Skeletal muscle cell (primary cell): ENCODE results near the gene LANCL2.
"Not testable (repeated sequence)": the region's sequence is repeated elsewhere in the genome, so short reads cannot be mapped to it uniquely, and the experiment has no call there.

Experiments used
- DNase-seq: peaks from one replicate; pipeline ENCODE4 v3.0.0-alpha.2; 2010; ENCODE audit warnings: low read depth
- H3K4me3 ChIP-seq: 2 replicates; pipeline ENCODE4 v1.5.1; 2011; ENCODE audit warnings: low read depth, mild to moderate bottlenecking, control low read depth, low read length, moderate library complexity

The LANCL2 gene

DNA sequence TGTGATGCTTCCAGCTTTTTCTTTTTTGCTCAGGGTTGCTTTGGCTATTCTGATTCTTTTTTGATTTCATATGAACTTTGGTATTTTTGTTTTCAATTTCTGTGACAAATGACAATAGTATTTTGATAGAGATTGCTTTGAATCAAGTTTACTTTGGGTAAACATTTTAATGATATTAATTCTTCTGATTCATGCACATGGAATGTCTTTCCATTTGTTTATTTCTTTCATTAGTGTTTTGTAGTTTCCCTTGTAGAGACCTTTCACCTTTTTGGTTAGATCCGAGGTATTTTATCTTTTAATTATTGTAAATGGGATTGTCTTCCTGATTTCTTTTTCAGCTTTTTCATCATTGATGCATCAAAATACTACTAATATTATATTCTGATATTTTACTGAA lies 93.2 kb downstream of the LANCL2 start:
- no peak for DNase-seq
- H3K4me3 ChIP-seq, result no peak overlapping the region

DNA sequence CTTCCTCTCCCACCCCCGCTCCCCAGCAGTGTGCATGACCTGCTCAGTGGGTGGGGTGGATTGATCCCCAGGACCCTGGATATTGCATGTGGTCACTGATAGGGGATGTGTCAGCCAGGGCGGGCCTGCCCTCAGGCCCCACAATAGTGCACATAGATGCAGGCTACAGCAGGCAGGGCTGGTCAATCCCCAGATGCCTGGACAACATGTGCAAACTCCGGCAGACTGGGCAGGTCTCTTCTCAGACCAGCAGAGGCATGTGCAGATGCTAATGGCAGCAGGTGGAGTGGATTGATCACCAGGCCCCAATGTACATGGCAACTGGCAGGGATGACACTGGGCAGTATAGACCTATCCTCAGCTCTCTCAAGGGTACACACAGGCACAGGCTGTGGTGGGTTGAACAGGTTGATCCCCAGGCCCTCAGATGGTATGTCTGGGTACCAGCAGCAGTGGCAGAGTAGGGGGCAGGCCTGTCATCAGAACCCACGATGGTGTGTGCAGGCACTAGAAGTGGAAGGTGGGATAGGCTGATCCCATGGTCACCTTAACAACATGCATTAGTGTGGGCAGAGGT lies 98.6 kb downstream of the LANCL2 start:
- no peak overlapping the region for H3K4me3 ChIP-seq
- DNase-seq, result no peak

DNA sequence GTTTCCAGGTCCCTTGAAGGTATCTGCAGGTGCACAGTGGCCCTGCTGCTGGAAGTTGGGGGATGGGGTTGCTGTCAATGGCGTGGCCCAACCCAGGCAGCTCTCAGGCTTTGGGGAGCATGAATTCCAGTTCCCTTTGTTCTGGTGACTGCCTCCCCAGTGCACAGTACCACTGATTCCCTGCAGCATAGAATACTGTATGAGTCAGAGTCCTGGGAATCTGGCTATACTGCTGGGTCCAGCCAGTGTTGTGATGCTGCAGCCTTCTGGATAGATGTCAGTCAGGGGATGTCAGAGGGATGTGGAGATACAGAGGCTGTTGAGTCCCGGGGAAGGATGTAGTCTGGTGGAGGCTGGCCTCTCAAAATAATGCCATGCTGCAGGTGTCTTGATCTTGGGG lies 99.3 kb downstream of the LANCL2 start:
- no peak for DNase-seq
- H3K4me3 ChIP-seq, result no peak overlapping the region

- no peak for DNase-seq
- no peak overlapping the region for H3K4me3 ChIP-seq
Measured at GRCh38 chr7:55465691-55466090, 100.6 kb downstream of the LANCL2 start.

- H3K4me3 ChIP-seq, result no peak overlapping the region
- no peak for DNase-seq
Measured at GRCh38 chr7:55467047-55467593, 102.0 kb downstream of the LANCL2 start.

GRCh38 chr7:55468495-55468894 lies 103.4 kb downstream of the LANCL2 start:
- no peak for DNase-seq
- H3K4me3 ChIP-seq, result no peak overlapping the region

DNA sequence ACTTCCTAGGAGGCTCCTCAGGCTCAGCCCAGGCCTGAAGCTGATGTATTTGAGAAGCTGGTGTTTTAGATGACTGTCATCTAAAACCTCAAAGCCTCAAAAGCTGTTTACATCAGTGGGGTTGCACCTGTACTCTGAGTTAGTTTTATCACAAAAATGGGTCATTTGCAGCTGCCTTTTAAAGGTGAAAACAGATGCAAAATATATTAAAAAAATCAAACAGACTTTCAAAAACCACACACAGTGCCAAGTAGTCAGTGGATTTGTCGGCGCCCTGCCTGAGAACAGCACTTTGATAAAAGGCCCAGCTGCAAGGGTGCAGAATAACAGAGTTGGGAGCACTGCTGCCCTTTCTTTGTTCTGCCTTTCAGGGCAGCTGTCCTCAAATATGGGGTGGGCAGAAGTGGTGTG lies 104.1 kb downstream of the LANCL2 start:
- no peak for DNase-seq
- no peak overlapping the region for H3K4me3 ChIP-seq

GRCh38 chr7:55469721-55470120 lies 104.6 kb downstream of the LANCL2 start:
- DNase-seq, result no peak
- H3K4me3 ChIP-seq, result no peak overlapping the region

- no peak for DNase-seq
- no peak overlapping the region for H3K4me3 ChIP-seq
Measured at GRCh38 chr7:55470261-55470660, 105.1 kb downstream of the LANCL2 start.

DNA sequence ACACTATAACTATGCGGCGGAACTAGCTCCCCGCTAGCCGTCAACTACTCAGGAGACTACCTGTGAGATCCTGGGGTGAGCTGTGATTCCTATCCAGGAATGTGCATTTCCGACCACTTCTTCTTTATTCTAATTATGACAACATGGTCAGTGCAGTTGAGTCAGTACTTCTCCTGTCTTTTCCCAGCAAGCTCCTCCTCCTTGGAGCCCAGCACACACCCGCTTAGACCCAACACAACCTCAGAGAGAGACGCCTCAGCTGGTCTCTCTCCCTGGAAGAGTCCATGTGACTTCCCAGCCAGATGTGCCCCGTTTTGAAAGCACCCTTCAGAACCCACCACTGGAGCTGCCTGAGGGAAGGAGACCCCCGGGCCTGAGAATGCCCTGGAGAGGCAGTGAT lies 106.5 kb downstream of the LANCL2 start:
- H3K4me3 ChIP-seq, result not testable (repeated sequence)

GRCh38 chr7:55472406-55472805 lies 107.3 kb downstream of the LANCL2 start:
- not testable (repeated sequence) for DNase-seq, H3K4me3 ChIP-seq

More for the DNA sequence above, 106.5 kb downstream of the LANCL2 start:
- not testable (repeated sequence) for DNase-seq

DNA sequence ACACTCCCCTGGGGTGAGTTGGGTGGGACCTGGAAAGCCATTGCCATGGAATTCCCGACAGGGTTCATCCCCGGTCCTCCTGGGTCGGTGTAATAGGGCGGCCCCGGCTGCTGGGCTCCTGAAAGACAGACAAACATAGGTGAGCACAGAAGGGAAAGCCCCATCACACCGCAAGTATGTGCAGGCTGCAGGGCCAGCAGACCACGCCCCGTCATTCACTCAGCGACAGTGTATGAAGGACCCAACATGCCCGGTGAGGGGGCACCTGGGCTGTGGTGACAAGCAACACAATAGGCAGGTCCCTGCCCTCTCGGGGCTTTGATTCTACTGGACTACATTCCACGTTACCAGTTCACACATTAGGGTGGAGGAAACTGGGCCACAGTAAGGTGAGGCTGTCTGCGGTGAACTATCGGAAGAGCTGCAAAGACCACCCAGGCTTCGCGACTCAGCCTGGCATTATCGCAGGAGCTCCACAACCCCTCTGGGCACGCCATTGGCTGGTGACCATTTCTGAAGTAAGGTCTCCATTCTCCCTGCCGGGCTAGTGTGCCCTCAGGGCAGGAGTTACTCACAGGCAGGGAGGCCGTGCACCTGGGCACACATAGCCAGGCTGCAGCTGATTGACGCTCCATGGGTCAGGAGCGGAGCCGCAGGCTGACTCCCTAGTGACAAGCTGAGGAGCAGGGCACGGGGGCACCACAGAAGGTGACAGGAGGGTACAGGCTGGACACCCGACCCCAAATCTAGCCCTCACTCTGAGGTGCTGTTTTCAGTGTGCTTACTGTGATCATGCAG lies 108.0 kb downstream of the LANCL2 start:
- no peak for DNase-seq
- H3K4me3 ChIP-seq, result no peak overlapping the region

DNA sequence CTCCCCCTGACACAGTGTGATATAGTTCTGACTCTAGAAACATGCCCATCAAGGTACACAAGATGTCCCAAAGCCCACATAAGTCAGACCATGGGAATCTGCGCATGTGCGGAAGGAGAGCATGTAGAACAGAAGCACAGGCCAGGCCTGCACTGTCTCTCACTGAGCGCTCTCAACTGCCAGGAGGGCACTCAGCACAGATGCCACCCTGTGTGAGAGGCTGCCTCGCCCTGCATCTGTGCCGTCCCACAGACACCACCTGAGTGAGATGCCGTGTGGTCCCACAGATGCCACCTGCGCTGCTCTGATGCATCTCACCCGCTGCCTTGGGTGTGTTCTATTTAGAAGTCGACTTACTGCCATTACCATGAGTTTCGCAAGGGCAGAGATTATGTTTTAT lies 108.8 kb downstream of the LANCL2 start:
- DNase-seq, result no peak
- no peak overlapping the region for H3K4me3 ChIP-seq

GRCh38 chr7:55474944-55475854 lies 110.1 kb downstream of the LANCL2 start:
- DNase-seq, result no peak
- H3K4me3 ChIP-seq, result no peak overlapping the region

- DNase-seq, result peak; percentile 24
Measured at GRCh38 chr7:55475855-55476803, 111.0 kb downstream of the LANCL2 start.

DNA sequence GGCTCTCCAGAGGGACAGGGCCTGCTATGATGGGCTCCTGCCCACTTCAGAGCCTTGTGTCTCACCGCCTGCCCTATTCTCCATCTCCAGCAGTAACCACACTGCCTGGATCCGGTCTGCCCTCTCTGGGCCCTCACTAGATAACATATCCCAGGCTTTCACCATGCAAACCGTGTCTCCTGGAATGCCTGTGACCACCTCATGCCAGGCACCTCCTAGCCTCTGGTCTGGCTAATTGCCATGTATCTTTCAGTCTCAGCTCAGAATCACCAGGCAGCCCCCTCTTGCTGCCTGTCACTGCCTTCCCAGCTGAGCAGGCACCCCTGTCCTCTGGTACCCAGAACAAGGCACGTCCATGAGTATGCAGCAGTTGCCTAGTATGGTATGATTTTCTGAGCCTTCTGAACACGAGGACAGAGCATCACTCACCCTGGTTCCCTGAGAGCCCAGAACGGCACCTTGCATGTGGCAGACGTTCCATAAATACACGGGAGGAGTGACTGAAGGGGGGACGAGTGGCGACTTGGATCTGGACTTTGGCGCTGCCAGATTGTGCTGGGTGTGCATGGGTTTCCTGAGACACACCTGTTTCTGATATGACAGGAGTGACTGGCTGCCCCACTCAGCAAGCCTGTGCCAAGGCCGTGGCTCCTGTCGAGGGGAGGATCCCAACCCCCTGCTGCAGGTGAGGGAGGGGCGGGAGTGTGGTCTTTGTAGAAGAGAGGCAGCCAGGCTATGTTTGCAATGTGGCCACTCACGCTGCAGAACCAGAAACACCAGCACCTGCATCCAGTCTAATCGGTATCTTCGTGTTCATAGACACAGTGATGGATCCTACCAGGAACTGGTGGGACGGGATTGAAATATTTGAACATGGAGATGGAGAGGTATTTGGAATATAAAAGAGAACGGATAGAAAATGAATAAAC lies 112.0 kb downstream of the LANCL2 start:
- H3K4me3 ChIP-seq, result no peak overlapping the region
- no peak for DNase-seq

More at GRCh38 chr7:55475855-55476803, 111.0 kb downstream of the LANCL2 start:
- no peak overlapping the region for H3K4me3 ChIP-seq

- DNase-seq, result peak; percentile 70
- no peak overlapping the region for H3K4me3 ChIP-seq
Measured at GRCh38 chr7:55477781-55478374, 112.7 kb downstream of the LANCL2 start.
